ENCODE results near the gene DDX42. TPM values are rescaled to one million over a fixed set of nuclear protein-coding genes. Genes with fewer than 3 reads are reported as not detected.

DDX42 gene, protein sequence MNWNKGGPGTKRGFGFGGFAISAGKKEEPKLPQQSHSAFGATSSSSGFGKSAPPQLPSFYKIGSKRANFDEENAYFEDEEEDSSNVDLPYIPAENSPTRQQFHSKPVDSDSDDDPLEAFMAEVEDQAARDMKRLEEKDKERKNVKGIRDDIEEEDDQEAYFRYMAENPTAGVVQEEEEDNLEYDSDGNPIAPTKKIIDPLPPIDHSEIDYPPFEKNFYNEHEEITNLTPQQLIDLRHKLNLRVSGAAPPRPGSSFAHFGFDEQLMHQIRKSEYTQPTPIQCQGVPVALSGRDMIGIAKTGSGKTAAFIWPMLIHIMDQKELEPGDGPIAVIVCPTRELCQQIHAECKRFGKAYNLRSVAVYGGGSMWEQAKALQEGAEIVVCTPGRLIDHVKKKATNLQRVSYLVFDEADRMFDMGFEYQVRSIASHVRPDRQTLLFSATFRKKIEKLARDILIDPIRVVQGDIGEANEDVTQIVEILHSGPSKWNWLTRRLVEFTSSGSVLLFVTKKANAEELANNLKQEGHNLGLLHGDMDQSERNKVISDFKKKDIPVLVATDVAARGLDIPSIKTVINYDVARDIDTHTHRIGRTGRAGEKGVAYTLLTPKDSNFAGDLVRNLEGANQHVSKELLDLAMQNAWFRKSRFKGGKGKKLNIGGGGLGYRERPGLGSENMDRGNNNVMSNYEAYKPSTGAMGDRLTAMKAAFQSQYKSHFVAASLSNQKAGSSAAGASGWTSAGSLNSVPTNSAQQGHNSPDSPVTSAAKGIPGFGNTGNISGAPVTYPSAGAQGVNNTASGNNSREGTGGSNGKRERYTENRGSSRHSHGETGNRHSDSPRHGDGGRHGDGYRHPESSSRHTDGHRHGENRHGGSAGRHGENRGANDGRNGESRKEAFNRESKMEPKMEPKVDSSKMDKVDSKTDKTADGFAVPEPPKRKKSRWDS
- 105 TPM for polyA plus RNA-seq (2012; ENCODE audit: insufficient read depth, insufficient read length)

DNA sequence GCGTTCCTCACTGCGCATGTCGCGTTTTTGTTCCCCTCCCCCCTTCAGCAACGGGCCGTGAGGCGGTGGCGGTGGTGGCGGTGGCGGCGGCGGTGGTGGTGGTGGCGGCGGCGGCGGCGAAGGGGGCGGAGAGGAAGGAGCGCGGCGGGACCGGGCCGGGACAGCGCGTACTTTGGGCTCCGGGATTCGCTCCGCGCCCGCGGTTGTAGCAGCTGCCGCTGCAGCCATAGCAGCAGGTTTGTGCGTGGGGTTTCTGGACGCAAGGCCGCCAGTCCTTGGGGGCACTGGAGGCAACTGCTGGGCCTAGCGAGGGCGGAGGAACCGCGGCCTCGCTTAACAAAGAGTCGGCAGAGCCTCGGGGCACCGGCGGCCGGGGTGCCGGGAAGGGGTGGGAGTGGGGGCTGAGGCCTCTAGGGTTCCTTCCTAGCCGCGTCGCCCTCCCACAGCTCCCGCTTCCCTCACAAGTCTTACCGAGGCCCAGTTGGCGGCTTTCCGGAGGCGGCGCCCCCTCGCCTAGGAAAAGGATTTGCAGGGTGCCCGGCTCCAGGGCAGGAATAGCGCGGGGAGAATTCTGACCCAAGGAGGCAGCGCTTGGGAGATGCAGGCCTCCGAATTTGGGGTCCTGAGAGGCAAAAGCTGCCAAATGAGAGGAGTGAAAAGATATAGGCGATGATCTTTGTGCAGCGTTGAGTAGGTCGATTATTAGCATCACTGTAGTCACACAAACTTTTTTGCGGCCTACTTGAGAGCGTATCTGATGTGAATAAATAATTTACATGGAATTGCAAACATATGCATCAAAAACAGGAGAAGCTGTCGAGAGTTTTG is at the start of gene DDX42:
Gene DDX42 (plus strand): TSS at position 30 of the 828 bp plus-strand sequence. CDS start 12,880 bp downstream, outside the sequence.
- H3K4me3 ChIP-seq (ENCODE audit: low read length): peak within 1 kb of the TSS; percentile 98
- peak; percentile 25 for DNase-seq (ENCODE audit: low read depth, low spot score)

DNA sequence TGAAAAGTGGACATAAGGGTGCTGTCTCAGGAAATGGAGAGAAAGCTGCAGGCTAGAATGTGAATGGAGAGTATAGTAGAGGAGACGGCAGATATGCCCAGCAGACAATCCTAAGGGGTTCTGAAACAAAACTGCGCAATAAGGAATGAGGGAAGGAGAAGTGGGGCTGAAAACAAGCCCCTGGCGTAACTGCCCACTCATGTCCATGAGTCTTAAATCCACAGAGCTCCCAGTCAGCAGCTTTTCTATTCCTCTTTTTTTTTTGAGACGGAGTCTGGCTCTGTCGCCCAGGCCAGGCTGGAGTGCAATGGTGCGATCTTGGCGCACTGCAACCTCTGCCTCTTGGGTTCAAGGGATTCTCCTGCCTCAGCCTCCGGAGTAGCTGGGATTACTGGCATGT is 38.3 kb upstream of the DDX42 start:
- no peak overlapping the region for H3K4me3 ChIP-seq (ENCODE audit: low read length)
- DNase-seq (ENCODE audit: low read depth, low spot score): no peak

DNA sequence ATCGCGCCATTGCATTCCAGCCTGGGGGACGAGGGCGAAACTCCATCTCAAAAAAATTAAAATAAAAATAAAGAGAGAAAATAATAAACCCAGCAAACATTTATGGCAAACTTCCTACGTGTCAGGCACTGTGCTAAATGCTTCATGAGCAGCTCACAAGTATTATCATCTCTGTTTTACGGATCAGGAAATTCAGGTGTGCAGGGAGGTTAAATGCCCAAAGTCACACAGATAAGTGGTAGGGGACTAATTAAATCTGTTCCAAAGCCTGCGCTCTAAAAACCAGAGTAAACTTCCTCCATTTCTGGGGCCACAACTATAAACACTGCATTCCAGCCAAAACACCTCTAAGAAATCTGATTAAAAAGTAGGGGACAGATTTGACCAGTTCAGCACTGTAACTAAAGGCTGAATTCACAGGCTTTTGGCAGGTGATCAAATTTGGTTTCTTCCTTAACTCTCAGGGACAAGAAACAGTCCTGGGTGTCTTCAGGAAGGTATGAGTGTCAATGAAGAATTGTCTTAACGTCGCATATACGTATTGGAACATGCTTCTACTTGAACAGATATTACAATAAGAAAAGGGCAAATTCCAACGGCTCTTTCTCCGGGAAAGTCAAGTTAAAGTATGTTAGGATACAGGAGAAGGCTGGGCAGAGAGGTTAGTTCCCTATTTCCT is 33.4 kb upstream of the DDX42 start:
- peak overlapping the region; percentile 85 for H3K4me3 ChIP-seq (ENCODE audit: low read length)
- no peak for DNase-seq (ENCODE audit: low read depth, low spot score)

DNA sequence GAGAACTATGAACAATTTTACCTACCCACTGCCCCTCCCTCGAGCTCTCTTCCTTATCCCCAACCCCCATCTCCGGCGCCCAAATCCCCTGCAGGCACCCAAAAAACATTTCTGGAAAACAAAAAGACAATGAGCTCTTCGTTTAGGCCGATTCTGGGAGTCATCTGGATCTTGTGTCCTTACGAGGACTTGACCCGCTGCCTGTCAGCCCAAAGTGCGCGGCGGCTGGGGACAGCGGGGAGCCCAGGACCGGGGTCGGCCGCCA is 32.9 kb upstream of the DDX42 start:
- H3K4me3 ChIP-seq (ENCODE audit: low read length): peak overlapping the region; percentile 85
- no peak for DNase-seq (ENCODE audit: low read depth, low spot score)

DNA sequence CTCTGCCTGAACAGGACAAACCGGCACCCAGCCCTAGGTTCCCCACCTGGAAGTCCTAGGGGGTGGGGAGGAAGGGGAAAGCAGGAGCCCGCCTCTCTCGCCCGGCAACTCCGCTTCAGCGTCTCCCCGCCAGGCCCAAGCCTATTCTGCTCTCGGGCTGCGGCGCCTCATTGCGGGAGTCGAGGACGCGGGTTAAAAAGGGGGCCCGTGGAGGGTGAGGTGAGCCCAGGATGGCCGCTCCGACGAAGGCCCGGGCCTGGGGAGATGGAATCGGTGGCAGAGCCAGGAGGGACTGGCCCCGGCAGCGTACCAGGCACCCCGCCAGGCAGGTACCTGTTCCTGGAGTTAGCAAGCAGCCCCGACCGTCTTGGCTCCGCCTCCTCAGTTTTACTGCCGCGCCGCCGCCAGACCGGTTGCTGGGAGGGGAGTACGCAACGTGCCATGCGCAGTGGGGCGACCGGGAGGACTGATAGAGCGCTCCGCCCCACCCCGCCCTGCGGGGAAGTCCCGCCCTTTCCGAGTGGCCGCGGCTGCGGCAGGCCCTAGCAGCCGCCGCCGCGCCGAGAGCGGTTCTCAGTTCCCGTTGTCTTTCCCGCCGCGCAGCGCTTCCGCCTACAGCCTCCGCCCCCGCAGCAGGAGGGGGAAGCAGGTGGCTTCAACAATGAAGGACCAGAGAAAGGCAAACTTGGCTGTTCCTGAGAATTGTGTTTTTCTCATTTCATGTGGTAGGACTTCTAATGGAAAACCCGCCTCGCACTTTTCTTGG is 32.4 kb upstream of the DDX42 start, which contains the start of gene STRADA:
Gene STRADA (minus strand): TSS at position 392 of the 766 bp plus-strand sequence. CDS start 13,430 bp downstream, outside the sequence.
- peak within 1 kb of the TSS; percentile 85 for H3K4me3 ChIP-seq (ENCODE audit: low read length)
- peak; percentile 98 for DNase-seq (ENCODE audit: low read depth, low spot score)

DNA sequence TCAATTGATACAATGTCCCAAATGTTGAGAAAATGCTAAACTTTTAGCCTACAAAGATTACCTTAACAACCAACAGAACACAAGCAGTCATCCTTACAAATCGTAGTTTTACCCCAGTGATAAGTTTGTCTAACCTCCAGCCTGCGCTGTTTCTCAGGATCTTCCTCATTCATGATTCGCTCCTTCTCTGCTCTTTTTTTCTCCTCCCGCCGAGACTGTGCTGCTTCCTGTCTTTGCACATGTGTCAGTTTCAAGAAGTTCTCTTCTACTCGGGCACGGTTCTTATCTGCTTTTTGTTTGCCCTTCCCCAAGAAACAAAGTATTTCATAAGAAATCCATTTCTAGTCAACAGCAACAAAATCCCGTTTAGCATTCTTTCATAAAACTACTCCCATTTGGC is 22.2 kb upstream of the DDX42 start:
- no peak overlapping the region for H3K4me3 ChIP-seq (ENCODE audit: low read length)
- DNase-seq (ENCODE audit: low read depth, low spot score): no peak

DNA sequence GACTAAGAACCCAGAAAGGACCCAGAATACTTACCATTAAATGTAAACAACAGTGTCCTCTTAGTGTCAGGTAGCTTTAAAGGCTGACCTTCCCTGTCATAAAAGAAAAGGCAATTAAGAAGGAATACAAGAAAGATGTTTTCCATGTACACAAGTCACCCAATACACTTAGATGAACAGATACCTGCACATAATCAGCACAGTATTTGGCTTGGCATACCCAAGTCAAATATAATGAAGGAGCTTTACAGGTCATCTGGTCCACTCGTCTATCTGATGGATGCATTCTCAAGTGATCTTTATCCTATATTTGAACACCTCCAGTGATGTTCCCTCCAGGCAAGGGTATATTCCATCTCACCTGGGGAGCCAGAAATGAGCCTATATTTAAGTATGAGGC is 21.3 kb upstream of the DDX42 start:
- no peak for DNase-seq (ENCODE audit: low read depth, low spot score)
- H3K4me3 ChIP-seq (ENCODE audit: low read length): no peak overlapping the region

DNA sequence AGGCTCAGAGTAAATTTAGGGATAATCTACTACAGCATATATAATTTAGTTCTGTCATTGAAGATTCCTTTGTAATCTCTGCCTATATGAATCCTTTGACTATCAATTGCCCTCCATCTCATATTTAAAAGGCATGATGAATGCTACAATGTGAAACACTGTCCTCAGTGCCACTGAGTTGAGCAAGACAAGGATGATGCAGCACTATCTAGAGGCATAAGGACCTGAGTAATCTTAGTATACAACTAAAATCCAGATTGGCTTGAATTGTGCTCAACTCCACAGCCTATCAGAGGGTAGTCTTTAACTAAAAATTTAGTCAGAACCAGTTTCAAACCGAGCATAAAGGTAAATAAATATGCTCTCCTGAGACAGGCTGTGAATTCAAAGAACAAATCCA is 20.8 kb upstream of the DDX42 start:
- H3K4me3 ChIP-seq (ENCODE audit: low read length): no peak overlapping the region
- no peak for DNase-seq (ENCODE audit: low read depth, low spot score)

DNA sequence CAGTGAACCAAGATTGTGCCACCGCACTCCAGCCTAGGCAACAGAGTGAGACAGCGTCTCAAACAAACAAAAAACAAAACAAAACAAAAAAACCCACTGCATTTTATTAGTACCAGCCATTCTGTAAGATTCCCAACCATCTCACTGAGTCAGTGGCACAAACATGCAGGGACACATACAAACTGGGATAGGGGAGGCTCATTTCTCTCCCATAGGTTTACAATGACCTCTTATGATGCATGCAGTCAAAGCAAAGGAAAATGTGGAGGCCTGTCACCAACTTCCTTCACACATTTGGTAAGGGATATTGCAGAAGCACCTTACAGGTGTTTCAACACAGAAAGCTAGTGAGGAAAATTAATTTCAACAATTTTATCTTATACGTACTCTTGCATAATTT is 19.9 kb upstream of the DDX42 start:
- H3K4me3 ChIP-seq (ENCODE audit: low read length): no peak overlapping the region
- DNase-seq (ENCODE audit: low read depth, low spot score): no peak

DNA sequence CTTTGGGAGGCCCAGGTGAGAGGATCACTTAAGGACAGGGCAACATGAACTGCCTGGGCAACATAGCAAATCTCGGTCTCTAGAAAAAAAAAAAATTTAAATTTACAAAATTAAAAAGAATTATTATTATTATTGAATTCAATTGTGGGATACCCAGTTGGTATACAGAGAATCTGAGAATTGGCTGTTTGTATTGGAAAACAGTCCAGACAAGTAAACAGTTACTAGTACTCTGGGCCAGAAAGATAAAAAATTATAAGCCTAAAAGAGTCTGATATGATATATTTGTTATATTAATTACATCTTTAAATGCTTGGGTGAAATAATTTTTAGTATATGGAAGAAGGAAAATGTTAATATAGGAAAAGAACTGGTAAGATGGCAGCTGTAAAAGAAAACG is 15.5 kb upstream of the DDX42 start:
- H3K4me3 ChIP-seq (ENCODE audit: low read length): no peak overlapping the region
- no peak for DNase-seq (ENCODE audit: low read depth, low spot score)

DNA sequence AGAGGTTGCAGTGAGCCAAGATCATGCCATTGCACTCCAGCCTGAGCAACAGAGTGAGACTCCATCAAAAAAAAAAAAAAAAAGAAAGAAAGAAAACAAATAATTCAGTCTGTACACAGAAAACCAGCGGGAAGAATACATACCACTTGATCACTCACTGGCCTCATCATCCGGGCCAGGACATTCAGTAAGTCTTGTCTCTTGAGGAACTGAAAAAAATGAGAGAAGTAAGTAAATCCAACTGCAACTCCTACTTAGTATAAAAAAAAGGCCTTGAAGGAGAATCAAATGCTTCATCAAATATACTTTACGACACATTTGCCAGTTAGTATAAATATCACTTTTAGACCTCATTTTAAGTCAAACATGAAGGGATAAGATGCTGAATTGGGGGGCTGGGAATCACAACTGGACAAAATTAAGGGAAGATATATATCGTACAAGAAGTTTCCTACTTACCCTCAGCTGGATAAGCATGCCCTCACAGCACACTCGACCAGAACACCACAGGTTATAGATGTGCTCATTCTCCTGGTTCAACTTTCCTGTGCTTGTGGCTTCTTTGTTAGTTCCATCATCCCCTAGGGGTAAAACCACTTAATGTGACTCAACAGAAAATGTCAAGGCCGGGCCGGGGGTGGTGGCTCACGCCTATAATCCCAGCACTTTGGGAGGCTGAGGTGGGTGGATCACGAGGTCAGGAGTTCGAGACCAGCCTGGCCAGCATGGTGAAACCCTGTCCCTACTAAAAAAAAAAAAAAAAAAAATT is 13.0 kb upstream of the DDX42 start:
- no peak for DNase-seq (ENCODE audit: low read depth, low spot score)
- no peak overlapping the region for H3K4me3 ChIP-seq (ENCODE audit: low read length)

DNA sequence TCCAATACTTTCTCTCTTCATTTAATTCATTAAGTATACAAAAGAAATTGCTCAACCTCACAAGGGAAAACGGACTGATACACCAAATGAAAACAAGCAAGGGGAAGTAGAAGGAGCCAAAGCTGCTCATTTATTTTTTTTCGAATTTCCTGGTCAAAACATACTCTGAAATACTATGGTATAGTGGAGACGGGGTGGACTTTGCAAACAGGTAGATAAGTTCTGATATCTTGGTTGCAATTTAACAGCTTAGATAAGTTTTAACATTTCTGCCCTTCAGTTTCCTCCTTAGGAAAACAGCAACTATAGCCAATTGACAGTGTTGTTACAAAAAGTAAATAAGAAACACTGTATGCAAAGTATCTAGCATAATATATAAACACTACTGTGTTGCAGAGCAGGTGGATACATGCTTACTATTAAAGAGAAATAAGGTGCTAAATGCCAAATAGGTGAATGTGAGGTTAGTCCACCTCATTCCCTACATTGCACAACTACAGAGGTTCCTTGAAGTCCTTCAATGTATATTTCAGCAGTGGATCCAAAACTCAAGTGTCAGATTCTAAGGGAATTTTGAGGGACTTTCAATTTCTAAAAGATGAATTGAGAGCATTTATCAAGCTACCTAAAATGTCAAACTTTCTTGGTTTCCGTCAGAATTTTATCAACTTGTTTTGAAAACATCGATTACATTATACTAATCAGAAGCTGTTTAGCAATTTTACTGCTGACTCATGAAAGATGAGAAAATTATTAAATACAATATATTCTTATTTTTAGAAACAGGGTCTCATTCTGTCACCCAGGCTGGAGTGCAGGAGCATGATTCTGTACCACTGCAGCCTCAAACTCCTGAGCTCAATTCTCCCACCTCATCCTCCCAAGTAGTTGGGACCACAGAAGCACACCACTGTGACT is 11.6 kb upstream of the DDX42 start:
- H3K4me3 ChIP-seq (ENCODE audit: low read length): no peak overlapping the region
- no peak for DNase-seq (ENCODE audit: low read depth, low spot score)

DNA sequence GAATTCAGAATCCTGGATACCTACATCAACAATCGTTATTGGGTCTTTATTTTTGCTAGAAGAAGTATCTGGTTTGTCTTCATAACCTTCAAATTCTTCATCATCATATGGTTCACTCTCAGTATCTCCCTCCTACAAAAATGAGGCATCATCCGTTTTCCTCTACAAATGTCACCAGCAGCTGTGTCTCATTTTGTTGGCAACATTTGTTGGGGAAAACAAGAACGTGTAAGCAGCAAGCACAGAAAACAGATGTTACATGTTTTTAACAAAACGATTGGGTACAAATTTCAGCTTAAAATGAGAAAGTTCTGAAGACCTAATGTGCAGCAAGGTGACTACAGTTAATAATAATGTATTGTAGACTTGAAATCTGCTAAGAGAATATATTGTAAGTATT is 9.3 kb upstream of the DDX42 start:
- no peak for DNase-seq (ENCODE audit: low read depth, low spot score)

DNA sequence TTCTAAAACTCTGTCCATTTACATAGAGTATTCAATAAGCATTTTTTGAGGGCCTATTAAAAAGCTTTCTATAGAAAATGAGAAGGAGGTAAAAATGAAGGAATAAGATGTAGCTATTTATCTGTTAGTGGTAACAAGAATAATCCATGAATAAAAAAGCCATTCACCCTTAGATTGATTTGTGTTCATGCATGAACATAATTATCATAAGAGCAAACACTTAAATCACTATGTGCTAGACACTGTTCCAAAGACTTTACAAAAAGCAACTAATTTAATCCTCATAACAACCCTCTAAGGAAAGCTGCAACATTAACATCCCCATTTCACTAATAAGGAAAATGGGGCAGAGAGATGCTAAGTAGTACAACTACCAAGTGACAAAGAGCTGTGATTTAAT is 7.2 kb upstream of the DDX42 start:
- H3K4me3 ChIP-seq (ENCODE audit: low read length): no peak overlapping the region
- no peak for DNase-seq (ENCODE audit: low read depth, low spot score)

More for the DNA sequence above, 9.3 kb upstream of the DDX42 start:
- H3K4me3 ChIP-seq (ENCODE audit: low read length): no peak overlapping the region

DNA sequence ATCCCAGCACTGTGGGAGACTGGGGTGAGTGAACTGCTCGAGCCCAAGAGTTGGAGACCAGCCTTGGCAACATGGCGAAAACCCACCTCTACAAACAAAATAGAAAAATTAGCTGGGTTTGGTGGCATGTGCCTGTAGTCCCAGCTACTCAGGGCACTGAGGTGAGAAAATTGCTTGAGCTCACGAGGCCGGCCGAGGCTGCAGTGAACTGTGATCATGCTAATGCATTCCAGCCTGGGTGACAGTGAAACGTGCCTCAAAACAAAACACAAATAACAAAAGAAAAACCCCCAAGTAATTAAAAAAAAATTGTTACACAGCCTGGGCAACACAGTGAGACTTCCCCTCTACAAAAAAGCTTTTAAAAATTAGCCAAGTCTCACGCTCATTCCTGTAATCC is 5.5 kb upstream of the DDX42 start:
- H3K4me3 ChIP-seq (ENCODE audit: low read length): no peak overlapping the region
- DNase-seq (ENCODE audit: low read depth, low spot score): no peak

DNA sequence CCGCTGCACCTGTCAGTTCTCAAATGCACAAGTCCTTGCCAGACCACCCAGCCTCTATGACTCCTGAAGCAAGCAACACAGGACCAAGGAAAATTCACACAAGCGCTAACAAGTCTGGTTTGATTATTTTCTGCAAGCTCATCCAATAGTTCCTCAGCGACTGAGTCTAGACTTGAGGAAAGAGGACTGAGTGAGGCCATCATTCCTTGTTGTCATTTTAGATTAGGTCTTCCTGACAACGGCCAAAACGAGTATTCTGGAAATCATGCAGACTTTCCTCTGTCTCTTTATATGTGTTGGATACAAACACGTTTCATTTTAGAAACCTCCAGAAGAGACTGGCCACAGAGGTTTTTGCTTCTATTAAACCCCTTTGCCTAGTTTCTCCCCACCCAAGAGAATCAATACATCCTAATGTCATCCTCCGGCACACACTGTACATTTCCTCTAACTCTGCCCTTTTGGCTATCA is 1.1 kb upstream of the DDX42 start:
- no peak for DNase-seq (ENCODE audit: low read depth, low spot score)
- H3K4me3 ChIP-seq (ENCODE audit: low read length): peak overlapping the region; percentile 98
